HEK293 (cell line): Measurements from ENCODE around the gene CDYL2.

Experiments
- CTCF ChIA-PET: fragments of 350-600 bp; formaldehyde crosslinking; extraction: SDS; loops from one replicate; lab custom pipeline; 2021; ENCODE audit warnings: antibody characterized with exemption; lab: Yijun Ruan, JAX
- POLR2A ChIA-PET: fragments of 300-600 bp; formaldehyde crosslinking; extraction: SDS; loops from one replicate; lab custom pipeline; 2020; ENCODE audit warnings: antibody characterized with exemption, inconsistent platforms; lab: Yijun Ruan, JAX
- H3K27ac ChIP-seq: fragments of 200-500 bp; sonication (Bioruptor generic); 2 replicates; pipeline ENCODE4 v1.5.1; 2014; ENCODE audit warnings: low read depth, low read length, control low read depth, inconsistent platforms; ENCODE audit errors: extremely low read depth
- H3K36me3 ChIP-seq, 2 experiments: fragments of 200-500 bp in 1 of 2; sonication (Bioruptor generic) in 1 of 2; 1 replicate in 1 of 2; 2 replicates in 1 of 2; pipeline ENCODE4 v1.5.1; 2014 to 2017; ENCODE audit warnings: inconsistent platforms in 2 of 2, low read length in 2 of 2; ENCODE audit not compliant: control insufficient read depth in 2 of 2, insufficient read depth in 1 of 2
- H3K4me1 ChIP-seq: fragments of 200-500 bp; sonication (Bioruptor generic); 2 replicates; pipeline ENCODE4 v1.5.1; 2014; ENCODE audit warnings: mild to moderate bottlenecking, low read length, inconsistent platforms; ENCODE audit not compliant: control insufficient read depth, insufficient read depth
- H3K4me3 ChIP-seq: 2 replicates; pipeline ENCODE4 v1.5.1; 2011; ENCODE audit warnings: low read depth, mild to moderate bottlenecking, control low read depth, low read length, moderate library complexity
- H3K9me3 ChIP-seq: fragments of 200-500 bp; sonication (Bioruptor generic); 2 replicates; pipeline ENCODE4 v1.5.1; 2014; ENCODE audit warnings: low read depth, low read length, inconsistent platforms; ENCODE audit not compliant: control insufficient read depth, insufficient read depth
- FEZF1 ChIP-seq: fragments of 450-650 bp; formaldehyde crosslinking; IDR thresholded peaks from 2 replicates; pipeline ENCODE4 v1.5.1; 2016; ENCODE audit warnings: missing biosample characterization, missing genetic modification characterization
- KLF1 ChIP-seq: fragments of 450-650 bp; formaldehyde crosslinking; IDR thresholded peaks from 2 replicates; pipeline ENCODE4 v1.5.1; 2016; ENCODE audit warnings: missing biosample characterization, missing genetic modification characterization
- MZF1 ChIP-seq: fragments of 450-650 bp; formaldehyde crosslinking; IDR thresholded peaks from 2 replicates; pipeline ENCODE4 v1.5.1; 2017; ENCODE audit warnings: missing biosample characterization, missing genetic modification characterization, borderline replicate concordance
- SETDB1 ChIP-seq: IDR thresholded peaks from one replicate; pipeline ENCODE4 v1.6.1; 2017; ENCODE audit warnings: mild to moderate bottlenecking, low read length, moderate library complexity, mixed read lengths; ENCODE audit not compliant: insufficient read length
- ZFP69B ChIP-seq: fragments of 450-650 bp; formaldehyde crosslinking; IDR thresholded peaks from 2 replicates; pipeline ENCODE4 v1.5.1; 2016; ENCODE audit warnings: missing biosample characterization, missing genetic modification characterization
- ZNF10 ChIP-seq: fragments of 450-650 bp; formaldehyde crosslinking; IDR thresholded peaks from 2 replicates; pipeline ENCODE4 v1.5.1; 2017; ENCODE audit warnings: missing biosample characterization, missing genetic modification characterization
- ZNF174 ChIP-seq: fragments of 450-650 bp; formaldehyde crosslinking; IDR thresholded peaks from 2 replicates; pipeline ENCODE4 v1.5.0; 2017; ENCODE audit warnings: missing biosample characterization, mild to moderate bottlenecking, missing genetic modification characterization
- ZNF184 ChIP-seq: fragments of 450-650 bp; IDR thresholded peaks from 2 replicates; pipeline ENCODE4 v1.5.1; 2018; ENCODE audit warnings: missing biosample characterization, mild to moderate bottlenecking, missing genetic modification characterization
- ZNF223 ChIP-seq: fragments of 450-650 bp; formaldehyde crosslinking; IDR thresholded peaks from 2 replicates; pipeline ENCODE4 v1.5.1; 2016; ENCODE audit warnings: missing biosample characterization, missing genetic modification characterization
- ZNF335 ChIP-seq: fragments of 450-650 bp; formaldehyde crosslinking; conservative IDR thresholded peaks from 2 replicates; pipeline ENCODE4 v1.5.1; 2016; ENCODE audit warnings: missing biosample characterization, missing genetic modification characterization
- ZNF510 ChIP-seq: fragments of 450-650 bp; formaldehyde crosslinking; IDR thresholded peaks from 2 replicates; pipeline ENCODE4 v1.5.1; 2018; ENCODE audit warnings: mild to moderate bottlenecking, missing genetic modification characterization, missing biosample characterization; ENCODE audit not compliant: insufficient replicate concordance
- ZNF600 ChIP-seq: fragments of 450-650 bp; formaldehyde crosslinking; IDR thresholded peaks from 2 replicates; pipeline ENCODE4 v1.5.1; 2016; ENCODE audit warnings: missing biosample characterization, missing genetic modification characterization
- ZNF660 ChIP-seq: fragments of 450-650 bp; IDR thresholded peaks from 2 replicates; pipeline ENCODE4 v1.5.1; 2018; ENCODE audit warnings: missing biosample characterization, mild to moderate bottlenecking, missing genetic modification characterization
- ZNF791 ChIP-seq: fragments of 450-650 bp; formaldehyde crosslinking; IDR thresholded peaks from 2 replicates; pipeline ENCODE4 v1.5.1; 2016; ENCODE audit warnings: missing biosample characterization, missing genetic modification characterization
- ZNF843 ChIP-seq: fragments of 450-650 bp; formaldehyde crosslinking; IDR thresholded peaks from 2 replicates; pipeline ENCODE4 v1.5.1; 2016; ENCODE audit warnings: missing biosample characterization, missing genetic modification characterization
- TF ChIP-seq, protein P1 (sequence below): fragments of 450-650 bp; IDR thresholded peaks from 2 replicates; pipeline ENCODE4 v1.5.1; 2018; ENCODE audit warnings: missing biosample characterization, mild to moderate bottlenecking, missing genetic modification characterization
- TF ChIP-seq, protein P2 (sequence below): fragments of 450-650 bp; formaldehyde crosslinking; conservative IDR thresholded peaks from 2 replicates; pipeline ENCODE4 v1.5.1; 2016; ENCODE audit warnings: low read depth, missing biosample characterization, missing genetic modification characterization

Gene CDYL2

DNA sequence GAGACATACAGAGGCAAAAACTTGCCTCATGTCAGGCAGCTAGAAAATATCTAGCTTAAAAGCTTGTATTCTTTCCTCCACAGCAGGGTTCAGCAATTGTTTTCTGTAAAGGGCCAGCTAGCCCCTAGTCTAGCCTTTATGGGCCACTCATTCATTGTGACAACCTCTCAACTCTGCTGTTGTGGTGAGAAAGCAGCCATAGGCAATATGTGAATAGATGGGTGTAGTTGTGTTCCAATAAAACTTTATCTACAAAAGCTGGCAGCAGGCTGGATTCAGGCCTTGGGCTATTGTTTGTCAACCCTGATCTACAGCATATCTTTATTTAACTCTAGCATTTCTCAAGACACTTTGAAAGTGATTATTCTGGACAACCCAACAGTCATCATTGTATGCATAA lies 46.4 kb upstream of the CDYL2 start:
- Histone ChIP-seq H3K27ac (no peak overlapping the region), H3K9me3 (no peaks in the 10 kb centered on the region), H3K4me3 (no peak overlapping the region), H3K36me3 (no peaks in the 10 kb centered on the region), H3K4me1 (no peaks in the 10 kb centered on the region)
- ChIA-PET CTCF (interaction anchor here (0.7 to 4.1 kb wide), 3 partner anchors 26 to 647 kb away, joined by 3 to 37 read pairs (median 4); no protein-coding TSS in a partner anchor), POLR2A (no interaction called here)
- no peak for TF ChIP-seq KLF1 (tag by site-specific recombination)
- no peak for TF ChIP-seq ZNF600 (tag by site-specific recombination)
- peak; percentile 34; the same call in 1 of the 2 replicates for TF ChIP-seq FEZF1 (tag by site-specific recombination)

DNA sequence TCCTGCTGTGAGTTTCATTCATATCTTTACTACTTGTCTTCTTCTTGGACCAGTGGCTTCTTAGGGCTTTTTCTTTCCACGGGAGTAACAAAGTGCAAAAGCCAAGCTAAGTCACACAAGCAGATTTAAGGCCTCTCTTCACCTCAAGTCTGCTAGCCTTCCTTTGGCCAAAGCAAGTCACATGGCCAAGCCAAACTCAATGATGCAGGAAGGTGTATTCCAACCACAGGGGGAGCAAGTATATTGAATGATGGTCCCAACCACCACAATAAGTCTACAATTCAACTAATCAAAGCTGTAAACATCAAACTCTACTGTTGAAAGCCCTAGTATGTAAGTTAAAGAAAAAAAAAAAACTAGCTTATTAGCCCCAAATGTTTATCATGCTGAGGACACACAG lies 44.5 kb upstream of the CDYL2 start:
- CTCF ChIA-PET, result interaction anchor here (4.1 kb wide), 1 partner anchor 322 kb away, joined by 37 read pairs; no protein-coding TSS in a partner anchor
- no peaks in the 10 kb centered on the region for H3K36me3 ChIP-seq
- no peak for TF ChIP-seq ZFP69B (tag by site-specific recombination)
- H3K4me1 ChIP-seq, result no peaks in the 10 kb centered on the region
- no peaks in the 10 kb centered on the region; the same call in 1 of the 2 replicates for H3K9me3 ChIP-seq
- POLR2A ChIA-PET, result no interaction called here
- no peak overlapping the region for H3K4me3 ChIP-seq
- no peak overlapping the region for H3K27ac ChIP-seq

DNA sequence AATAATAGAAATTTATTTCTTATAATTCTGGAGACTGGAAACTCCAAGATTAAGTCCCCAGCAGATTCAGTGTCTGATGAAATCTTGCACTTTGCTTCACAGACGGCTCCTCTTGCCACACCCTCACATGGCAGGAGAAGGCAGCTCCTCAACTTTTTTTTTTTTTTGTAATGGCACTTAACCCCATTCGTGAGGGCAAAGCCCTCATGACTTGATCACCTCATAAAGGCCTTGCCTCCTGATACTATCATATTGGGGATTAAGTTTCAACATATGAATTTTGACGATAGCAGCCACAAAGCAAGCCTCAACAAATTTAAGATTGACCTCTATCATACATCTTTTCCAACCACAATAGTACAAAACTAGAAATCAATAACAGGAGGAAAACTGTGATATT lies 42.3 kb upstream of the CDYL2 start:
- no peaks in the 10 kb centered on the region for H3K36me3 ChIP-seq
- H3K4me1 ChIP-seq, result no peaks in the 10 kb centered on the region
- CTCF ChIA-PET, result interaction anchor here (1.6 kb wide), 1 partner anchor 320 kb away, joined by 10 read pairs; no protein-coding TSS in a partner anchor
- no peak overlapping the region for H3K4me3 ChIP-seq
- TF ChIP-seq FEZF1 (tag by site-specific recombination) (peak; percentile 63), ZNF335 (peak; percentile 39), ZNF510 (tag by site-specific recombination) (peak; percentile 69)
- TF ChIP-seq, protein P1, sequence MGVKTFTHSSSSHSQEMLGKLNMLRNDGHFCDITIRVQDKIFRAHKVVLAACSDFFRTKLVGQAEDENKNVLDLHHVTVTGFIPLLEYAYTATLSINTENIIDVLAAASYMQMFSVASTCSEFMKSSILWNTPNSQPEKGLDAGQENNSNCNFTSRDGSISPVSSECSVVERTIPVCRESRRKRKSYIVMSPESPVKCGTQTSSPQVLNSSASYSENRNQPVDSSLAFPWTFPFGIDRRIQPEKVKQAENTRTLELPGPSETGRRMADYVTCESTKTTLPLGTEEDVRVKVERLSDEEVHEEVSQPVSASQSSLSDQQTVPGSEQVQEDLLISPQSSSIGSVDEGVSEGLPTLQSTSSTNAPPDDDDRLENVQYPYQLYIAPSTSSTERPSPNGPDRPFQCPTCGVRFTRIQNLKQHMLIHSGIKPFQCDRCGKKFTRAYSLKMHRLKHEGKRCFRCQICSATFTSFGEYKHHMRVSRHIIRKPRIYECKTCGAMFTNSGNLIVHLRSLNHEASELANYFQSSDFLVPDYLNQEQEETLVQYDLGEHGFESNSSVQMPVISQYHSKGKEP, result no peak
- H3K9me3 ChIP-seq, result no peaks in the 10 kb centered on the region; the same call in 1 of the 2 replicates
- POLR2A ChIA-PET, result no interaction called here
- no peak overlapping the region for H3K27ac ChIP-seq

DNA sequence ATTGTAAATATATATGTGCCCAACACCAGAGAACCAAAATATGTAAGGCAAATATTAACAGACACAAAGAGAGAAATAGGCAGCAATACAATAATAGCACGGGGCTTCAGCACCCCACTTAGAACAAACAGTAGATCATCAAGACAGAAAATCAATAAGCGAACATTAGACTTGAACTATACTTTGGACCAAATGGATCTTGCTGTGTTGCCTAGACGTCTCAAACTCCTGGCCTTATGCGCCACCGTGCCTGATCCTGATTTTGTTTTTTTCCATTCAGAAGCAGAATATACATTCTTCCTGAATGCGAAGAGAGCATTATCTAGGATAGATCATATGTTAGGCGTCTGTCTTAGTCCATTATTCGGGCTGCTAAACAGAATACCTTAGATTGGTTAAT lies 41.9 kb upstream of the CDYL2 start:
- H3K4me1 ChIP-seq, result no peaks in the 10 kb centered on the region

DNA sequence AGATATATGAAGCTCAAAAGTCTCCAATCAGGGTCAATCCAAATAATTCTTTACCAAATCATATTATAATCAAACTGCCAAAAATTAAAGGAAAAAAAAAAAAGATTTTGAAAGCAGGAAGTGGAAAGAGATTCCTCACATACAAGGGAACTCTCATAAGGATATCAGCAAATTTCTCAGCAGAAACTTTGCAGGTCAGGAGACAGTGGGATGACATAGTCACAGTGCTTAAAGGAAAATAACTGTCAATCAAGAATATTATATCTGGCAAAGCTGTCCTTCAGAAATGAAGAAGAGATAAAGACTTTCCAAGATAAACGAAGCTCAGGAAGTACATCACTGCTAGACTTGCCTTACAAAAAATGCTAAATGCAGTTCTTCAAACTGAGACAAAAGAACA lies 40.0 kb upstream of the CDYL2 start:
- Histone ChIP-seq H3K36me3 (no peaks in the 10 kb centered on the region), H3K27ac (no peak overlapping the region), H3K4me1 (no peaks in the 10 kb centered on the region), H3K4me3 (no peak overlapping the region), H3K9me3 (no peaks in the 10 kb centered on the region; the same call in 1 of the 2 replicates)
- ChIA-PET CTCF (interaction anchor here (0.6 to 1.2 kb wide), 2 partner anchors 19 to 1039 kb away, joined by 3 read pairs; no protein-coding TSS in a partner anchor), POLR2A (no interaction called here)
- TF ChIP-seq, protein P2, sequence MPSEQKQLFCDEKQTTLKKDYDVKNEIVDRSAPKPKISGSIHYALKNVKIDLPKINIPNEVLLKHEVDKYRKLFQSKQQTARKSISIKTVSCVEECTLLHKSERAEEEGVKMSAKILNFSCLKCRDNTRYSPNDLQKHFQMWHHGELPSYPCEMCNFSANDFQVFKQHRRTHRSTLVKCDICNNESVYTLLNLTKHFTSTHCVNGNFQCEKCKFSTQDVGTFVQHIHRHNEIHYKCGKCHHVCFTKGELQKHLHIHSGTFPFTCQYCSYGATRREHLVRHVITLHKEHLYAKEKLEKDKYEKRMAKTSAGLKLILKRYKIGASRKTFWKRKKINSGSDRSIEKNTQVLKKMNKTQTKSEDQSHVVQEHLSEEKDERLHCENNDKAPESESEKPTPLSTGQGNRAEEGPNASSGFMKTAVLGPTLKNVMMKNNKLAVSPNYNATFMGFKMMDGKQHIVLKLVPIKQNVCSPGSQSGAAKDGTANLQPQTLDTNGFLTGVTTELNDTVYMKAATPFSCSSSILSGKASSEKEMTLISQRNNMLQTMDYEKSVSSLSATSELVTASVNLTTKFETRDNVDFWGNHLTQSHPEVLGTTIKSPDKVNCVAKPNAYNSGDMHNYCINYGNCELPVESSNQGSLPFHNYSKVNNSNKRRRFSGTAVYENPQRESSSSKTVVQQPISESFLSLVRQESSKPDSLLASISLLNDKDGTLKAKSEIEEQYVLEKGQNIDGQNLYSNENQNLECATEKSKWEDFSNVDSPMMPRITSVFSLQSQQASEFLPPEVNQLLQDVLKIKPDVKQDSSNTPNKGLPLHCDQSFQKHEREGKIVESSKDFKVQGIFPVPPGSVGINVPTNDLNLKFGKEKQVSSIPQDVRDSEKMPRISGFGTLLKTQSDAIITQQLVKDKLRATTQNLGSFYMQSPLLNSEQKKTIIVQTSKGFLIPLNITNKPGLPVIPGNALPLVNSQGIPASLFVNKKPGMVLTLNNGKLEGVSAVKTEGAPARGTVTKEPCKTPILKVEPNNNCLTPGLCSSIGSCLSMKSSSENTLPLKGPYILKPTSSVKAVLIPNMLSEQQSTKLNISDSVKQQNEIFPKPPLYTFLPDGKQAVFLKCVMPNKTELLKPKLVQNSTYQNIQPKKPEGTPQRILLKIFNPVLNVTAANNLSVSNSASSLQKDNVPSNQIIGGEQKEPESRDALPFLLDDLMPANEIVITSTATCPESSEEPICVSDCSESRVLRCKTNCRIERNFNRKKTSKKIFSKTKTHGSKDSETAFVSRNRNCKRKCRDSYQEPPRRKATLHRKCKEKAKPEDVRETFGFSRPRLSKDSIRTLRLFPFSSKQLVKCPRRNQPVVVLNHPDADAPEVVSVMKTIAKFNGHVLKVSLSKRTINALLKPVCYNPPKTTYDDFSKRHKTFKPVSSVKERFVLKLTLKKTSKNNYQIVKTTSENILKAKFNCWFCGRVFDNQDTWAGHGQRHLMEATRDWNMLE (tag by site-specific recombination), result no peak
- no peak for TF ChIP-seq ZNF660 (tag by site-specific recombination)
- TF ChIP-seq ZNF223 (tag by site-specific recombination), result no peak
- no peak for TF ChIP-seq ZNF184 (tag by site-specific recombination)
- no peak for TF ChIP-seq MZF1 (tag by site-specific recombination)
- peak; percentile 95 for TF ChIP-seq SETDB1
- TF ChIP-seq ZNF791 (tag by site-specific recombination), result peak; percentile 99

More for the DNA sequence above, 41.9 kb upstream of the CDYL2 start:
- TF ChIP-seq ZNF843 (tag by site-specific recombination) (no peak), ZNF174 (tag by site-specific recombination) (no peak), ZNF600 (tag by site-specific recombination) (no peak), ZNF10 (no peak), ZNF335 (peak; percentile 67)
- H3K27ac ChIP-seq, result no peak overlapping the region
- no peaks in the 10 kb centered on the region; the same call in 1 of the 2 replicates for H3K9me3 ChIP-seq
- POLR2A ChIA-PET, result no interaction called here
- CTCF ChIA-PET, result no interaction called here
- no peak overlapping the region for H3K4me3 ChIP-seq
- H3K36me3 ChIP-seq, result no peaks in the 10 kb centered on the region
